ENCODE measurements around the gene ZNRF2.

The ZNRF2 gene

GRCh38 chr7:30309302-30309701 is 24.9 kb downstream of the ZNRF2 start:
- TF ChIP-seq CTCF (IDR thresholded peaks at IDR 0.05; ENCODE audit: control extremely low read depth, extremely low read depth, low read depth, missing control alignments) = no peak
- CTCF ChIA-PET = interaction anchor here (1.3 to 3.6 kb wide), 2 partner anchors 14 to 31 kb away, joined by 3 to 9 read pairs; no protein-coding TSS in a partner anchor
- DNase-seq (ENCODE audit: extremely low spot score) = no peak
- POLR2A ChIA-PET = interaction anchor here (0.6 kb wide), 1 partner anchor 13 kb away, joined by 3 read pairs; no protein-coding TSS in a partner anchor

- DNase-seq (ENCODE audit: extremely low spot score) = no peak
- no peak for TF ChIP-seq CTCF (IDR thresholded peaks at IDR 0.05; ENCODE audit: control extremely low read depth, extremely low read depth, low read depth, missing control alignments)
- ChIA-PET POLR2A (no interaction called here), CTCF (interaction anchor here (3.1 to 3.6 kb wide), 2 partner anchors 13 to 18 kb away, joined by 8 to 9 read pairs; no protein-coding TSS in a partner anchor)
Measured at GRCh38 chr7:30309842-30310435, 25.5 kb downstream of the ZNRF2 start.

GRCh38 chr7:30310674-30311362 is 26.4 kb downstream of the ZNRF2 start:
- DNase-seq (ENCODE audit: extremely low spot score) = no peak
- ChIA-PET CTCF (interaction anchor here (0.9 to 3.6 kb wide), 6 partner anchors 10 to 103 kb away, joined by 3 to 10 read pairs (median 6); no protein-coding TSS in a partner anchor), POLR2A (no interaction called here)
- no peak for TF ChIP-seq CTCF (IDR thresholded peaks at IDR 0.05; ENCODE audit: control extremely low read depth, extremely low read depth, low read depth, missing control alignments)

DNA sequence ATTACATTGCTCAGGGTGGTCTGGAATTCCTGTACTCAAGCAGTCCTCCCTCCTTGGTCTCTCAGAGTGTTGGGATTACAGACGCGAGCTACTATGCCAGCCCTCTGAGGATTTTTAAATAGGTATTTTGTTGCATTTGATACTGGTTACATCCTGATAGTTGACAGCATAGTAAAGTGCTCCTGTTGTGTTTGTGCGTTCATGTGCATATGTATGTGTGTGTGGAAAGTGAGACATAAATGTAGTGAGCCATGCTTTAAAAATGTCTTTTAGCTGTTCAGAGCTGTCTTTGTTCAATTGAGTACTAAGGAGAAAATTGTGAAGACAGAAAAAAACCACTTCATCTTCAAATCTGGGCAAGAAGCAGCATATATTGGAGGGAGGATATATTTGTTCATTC is 27.8 kb downstream of the ZNRF2 start:
- ChIA-PET POLR2A (no interaction called here), CTCF (interaction anchor here (1.3 to 3.4 kb wide), 8 partner anchors 8 to 147 kb away, joined by 3 to 14 read pairs (median 6); no protein-coding TSS in a partner anchor)
- no peak for DNase-seq (ENCODE audit: extremely low spot score)
- TF ChIP-seq CTCF (IDR thresholded peaks at IDR 0.05; ENCODE audit: control extremely low read depth, extremely low read depth, low read depth, missing control alignments) = no peak

- ChIA-PET CTCF (interaction anchor here (0.8 to 3.4 kb wide), 7 partner anchors 9 to 74 kb away, joined by 3 to 14 read pairs (median 8); no protein-coding TSS in a partner anchor), POLR2A (no interaction called here)
- DNase-seq (ENCODE audit: extremely low spot score) = no peak
- TF ChIP-seq CTCF (IDR thresholded peaks at IDR 0.05; ENCODE audit: control extremely low read depth, extremely low read depth, low read depth, missing control alignments) = no peak
Measured at GRCh38 chr7:30313348-30313747, 29.0 kb downstream of the ZNRF2 start.

- no peak for TF ChIP-seq CTCF (IDR thresholded peaks at IDR 0.05; ENCODE audit: control extremely low read depth, extremely low read depth, low read depth, missing control alignments)
- ChIA-PET POLR2A (no interaction called here), CTCF (interaction anchor here (1.0 to 3.4 kb wide), 5 partner anchors 9 to 75 kb away, joined by 3 to 14 read pairs (median 8); no protein-coding TSS in a partner anchor)
- DNase-seq (ENCODE audit: extremely low spot score) = no peak
Measured at GRCh38 chr7:30313793-30314192, 29.4 kb downstream of the ZNRF2 start.

Data from GM10248 (cell line).